ENCODE data around the gene SYCE3.

DNA sequence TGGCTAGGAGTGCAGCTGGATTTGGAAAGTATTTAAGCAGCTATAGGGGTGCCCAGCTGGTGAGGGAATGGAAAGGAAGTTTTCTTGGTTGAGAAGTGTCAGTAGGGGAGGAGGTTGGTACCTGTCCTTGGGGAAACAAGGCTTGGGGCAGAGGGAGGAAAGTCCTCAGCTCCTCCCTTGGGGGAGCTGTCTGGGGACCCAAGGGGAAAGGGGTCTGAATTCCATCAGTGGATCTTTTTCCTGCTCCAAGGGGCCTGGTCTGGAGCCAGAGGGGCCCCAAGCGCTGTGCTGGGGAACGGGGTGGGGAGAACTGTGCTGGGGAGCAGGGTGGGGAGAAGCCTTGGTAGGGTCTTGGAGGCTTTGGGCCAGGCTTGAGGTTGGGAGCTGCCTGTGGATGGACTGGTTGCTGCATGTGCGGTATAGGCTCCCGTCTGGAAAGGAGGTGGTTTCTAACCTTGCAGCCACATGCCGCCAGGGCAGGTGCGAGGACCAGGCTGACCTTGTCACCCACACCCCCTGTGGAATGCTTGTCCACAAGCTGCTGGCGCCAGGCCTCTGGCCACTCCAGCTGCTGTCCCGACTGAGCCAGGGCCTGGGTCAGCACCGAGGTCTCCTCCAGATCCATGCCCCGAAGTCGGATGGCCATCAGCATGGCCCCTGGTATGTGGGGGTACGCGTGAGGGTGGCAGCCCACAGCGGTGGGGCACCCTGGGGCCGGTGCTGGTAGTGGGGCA, 33.9 kb downstream of the SYCE3 start:
- TF ChIP-seq, protein P1, sequence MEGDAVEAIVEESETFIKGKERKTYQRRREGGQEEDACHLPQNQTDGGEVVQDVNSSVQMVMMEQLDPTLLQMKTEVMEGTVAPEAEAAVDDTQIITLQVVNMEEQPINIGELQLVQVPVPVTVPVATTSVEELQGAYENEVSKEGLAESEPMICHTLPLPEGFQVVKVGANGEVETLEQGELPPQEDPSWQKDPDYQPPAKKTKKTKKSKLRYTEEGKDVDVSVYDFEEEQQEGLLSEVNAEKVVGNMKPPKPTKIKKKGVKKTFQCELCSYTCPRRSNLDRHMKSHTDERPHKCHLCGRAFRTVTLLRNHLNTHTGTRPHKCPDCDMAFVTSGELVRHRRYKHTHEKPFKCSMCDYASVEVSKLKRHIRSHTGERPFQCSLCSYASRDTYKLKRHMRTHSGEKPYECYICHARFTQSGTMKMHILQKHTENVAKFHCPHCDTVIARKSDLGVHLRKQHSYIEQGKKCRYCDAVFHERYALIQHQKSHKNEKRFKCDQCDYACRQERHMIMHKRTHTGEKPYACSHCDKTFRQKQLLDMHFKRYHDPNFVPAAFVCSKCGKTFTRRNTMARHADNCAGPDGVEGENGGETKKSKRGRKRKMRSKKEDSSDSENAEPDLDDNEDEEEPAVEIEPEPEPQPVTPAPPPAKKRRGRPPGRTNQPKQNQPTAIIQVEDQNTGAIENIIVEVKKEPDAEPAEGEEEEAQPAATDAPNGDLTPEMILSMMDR (conservative IDR thresholded peaks at IDR 0.05; ENCODE audit: low read length) = no peak
- no peak for TF ChIP-seq EZH2phosphoT487 (IDR thresholded peaks at IDR 0.05; ENCODE audit: borderline replicate concordance, low read depth, low read length)

Data from OCI-LY7 (cell line).